ENCODE measurements around the gene TM4SF4. TPM values are rescaled to one million over a fixed set of nuclear protein-coding genes. Genes with fewer than 3 reads are reported as not detected.

The TM4SF4 gene
- total RNA-seq, 1 donor from 2014 or later, result not detected

- no peak for DNase-seq (ENCODE audit: low spot score)
- Mint-ChIP-seq H3K36me3 (ENCODE audit: low read depth) (no peaks in the 10 kb centered on the region), H3K27me3 (ENCODE audit: insufficient read depth) (peaks cover 10% of the 10 kb centered on the region)
Observed at GRCh38 chr3:149538371-149538770, 63.9 kb downstream of the TM4SF4 start.

DNA sequence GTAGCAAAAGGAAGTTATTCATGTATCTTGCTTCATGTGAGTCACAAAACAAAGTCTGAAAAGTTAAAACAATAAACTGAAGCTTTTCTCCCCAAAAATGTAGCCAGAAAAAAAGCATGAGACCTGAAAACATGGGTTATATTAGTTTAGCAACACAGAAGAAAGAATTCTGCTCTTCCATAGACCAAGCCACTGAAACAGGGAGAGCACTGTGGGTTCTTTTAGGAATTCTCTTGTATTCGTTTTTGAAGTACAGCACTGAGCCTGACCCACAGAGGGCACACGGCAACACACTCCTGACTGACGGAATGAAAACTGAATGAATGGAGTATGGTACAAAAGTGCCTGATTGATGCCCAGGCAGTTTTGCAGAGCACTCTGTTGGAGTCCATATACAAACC lies 66.6 kb downstream of the TM4SF4 start:
- intact Hi-C loops (cut with micrococcal nuclease), result no loop called here
- Mint-ChIP-seq H3K4me1 (ENCODE audit: low read depth) (no peaks in the 10 kb centered on the region), H3K9me3 (no peaks in the 10 kb centered on the region), H3K27ac (no peak overlapping the region), H3K4me3 (no peak overlapping the region), H3K27me3 (ENCODE audit: insufficient read depth) (peaks cover 8% of the 10 kb centered on the region), H3K36me3 (ENCODE audit: low read depth) (no peaks in the 10 kb centered on the region)
- no peak for DNase-seq (ENCODE audit: low spot score)

More at GRCh38 chr3:149538371-149538770, 63.9 kb downstream of the TM4SF4 start:
- H3K4me1 Mint-ChIP-seq (ENCODE audit: low read depth), result no peaks in the 10 kb centered on the region
- no peak overlapping the region for H3K4me3 Mint-ChIP-seq
- intact Hi-C loops (cut with micrococcal nuclease), result no loop called here
- no peaks in the 10 kb centered on the region for H3K9me3 Mint-ChIP-seq
- H3K27ac Mint-ChIP-seq, result no peak overlapping the region

- peaks cover 8% of the 10 kb centered on the region for H3K27me3 Mint-ChIP-seq (ENCODE audit: insufficient read depth)
- no peaks in the 10 kb centered on the region for H3K4me1 Mint-ChIP-seq (ENCODE audit: low read depth)
- no peaks in the 10 kb centered on the region for H3K36me3 Mint-ChIP-seq (ENCODE audit: low read depth)
- H3K9me3 Mint-ChIP-seq, result no peaks in the 10 kb centered on the region
- intact Hi-C loops (cut with micrococcal nuclease), result no loop called here
- no peak overlapping the region for H3K4me3 Mint-ChIP-seq
- H3K27ac Mint-ChIP-seq, result no peak overlapping the region
- no peak for DNase-seq (ENCODE audit: low spot score)
Observed at GRCh38 chr3:149542375-149543312, 68.1 kb downstream of the TM4SF4 start.

GRCh38 chr3:149545049-149545448 lies 70.6 kb downstream of the TM4SF4 start:
- peaks cover 6% of the 10 kb centered on the region for H3K27me3 Mint-ChIP-seq (ENCODE audit: insufficient read depth)
- H3K36me3 Mint-ChIP-seq (ENCODE audit: low read depth), result no peaks in the 10 kb centered on the region
- no peaks in the 10 kb centered on the region for H3K9me3 Mint-ChIP-seq
- DNase-seq (ENCODE audit: low spot score), result no peak
- no peaks in the 10 kb centered on the region for H3K4me1 Mint-ChIP-seq (ENCODE audit: low read depth)
- no peak overlapping the region for H3K27ac Mint-ChIP-seq
- intact Hi-C loops (cut with micrococcal nuclease), result no loop called here
- no peak overlapping the region for H3K4me3 Mint-ChIP-seq

DNA sequence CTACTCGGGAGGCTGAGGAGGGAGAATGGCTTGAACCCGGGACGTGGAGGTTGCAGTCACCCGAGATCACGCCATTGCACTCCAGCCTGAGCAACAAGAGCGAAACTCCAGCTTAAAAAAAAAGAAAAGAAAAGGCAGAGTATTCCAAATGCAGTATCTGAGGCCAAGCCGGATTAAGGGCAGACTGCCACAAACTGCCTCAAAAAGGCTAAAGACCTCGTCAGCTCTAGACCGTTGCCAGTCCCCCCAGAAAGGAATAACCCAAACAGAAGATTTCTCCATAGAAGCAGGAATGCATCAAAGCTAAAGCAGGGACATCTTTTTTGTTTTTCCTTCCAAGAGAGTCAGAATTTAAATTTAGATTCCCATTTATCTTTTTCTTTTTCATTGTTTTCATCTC lies 72.9 kb downstream of the TM4SF4 start:
- Mint-ChIP-seq H3K36me3 (ENCODE audit: low read depth) (no peaks in the 10 kb centered on the region), H3K4me1 (ENCODE audit: low read depth) (no peaks in the 10 kb centered on the region), H3K9me3 (no peaks in the 10 kb centered on the region), H3K27ac (no peak overlapping the region), H3K4me3 (no peak overlapping the region), H3K27me3 (ENCODE audit: insufficient read depth) (peaks cover 8% of the 10 kb centered on the region)
- intact Hi-C loops (cut with micrococcal nuclease), result no loop called here
- no peak for DNase-seq (ENCODE audit: low spot score)

DNA sequence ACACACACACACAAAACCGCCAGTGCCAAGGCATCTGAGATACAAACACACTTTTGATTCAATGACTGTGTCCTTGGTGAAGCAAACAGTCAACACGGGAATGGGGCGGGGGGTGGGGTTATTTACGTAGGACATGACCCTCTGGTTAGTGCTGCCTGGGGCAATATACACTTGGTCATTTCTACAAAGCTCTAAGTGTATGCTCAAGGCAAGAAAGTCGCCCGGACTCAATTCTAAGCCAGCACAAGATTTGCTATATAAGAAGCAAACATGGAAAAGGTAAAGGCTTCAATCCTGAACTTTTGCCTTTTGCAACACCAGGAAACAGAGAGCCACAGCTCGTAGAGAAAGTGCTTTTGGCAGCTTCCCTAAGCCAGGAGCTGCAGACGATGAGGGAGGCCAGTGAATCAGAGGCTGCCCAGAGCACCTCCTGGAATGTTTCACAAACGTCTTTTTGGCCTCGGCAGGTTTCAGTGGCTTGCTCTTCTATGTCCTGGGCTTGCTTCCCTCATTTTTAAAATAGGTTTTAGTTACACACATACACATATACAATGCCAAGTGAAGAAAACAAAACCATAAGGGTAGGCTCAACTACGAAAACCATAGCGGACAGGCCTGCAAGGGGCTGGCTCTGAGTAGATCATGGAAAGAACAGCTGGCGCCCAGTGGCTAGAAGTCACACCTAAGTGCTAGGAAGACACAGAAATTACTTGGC lies 73.6 kb downstream of the TM4SF4 start:
- no peak for DNase-seq (ENCODE audit: low spot score)
- Mint-ChIP-seq H3K36me3 (ENCODE audit: low read depth) (no peaks in the 10 kb centered on the region), H3K4me3 (no peak overlapping the region), H3K27ac (no peak overlapping the region), H3K9me3 (no peaks in the 10 kb centered on the region), H3K27me3 (ENCODE audit: insufficient read depth) (peaks cover 14% of the 10 kb centered on the region), H3K4me1 (ENCODE audit: low read depth) (no peaks in the 10 kb centered on the region)
- intact Hi-C loops (cut with micrococcal nuclease), result no loop called here

GRCh38 chr3:149548669-149549065 lies 74.2 kb downstream of the TM4SF4 start:
- Mint-ChIP-seq H3K4me1 (ENCODE audit: low read depth) (no peaks in the 10 kb centered on the region), H3K9me3 (no peaks in the 10 kb centered on the region), H3K4me3 (no peak overlapping the region), H3K27me3 (ENCODE audit: insufficient read depth) (peaks cover 14% of the 10 kb centered on the region), H3K36me3 (ENCODE audit: low read depth) (no peaks in the 10 kb centered on the region), H3K27ac (no peak overlapping the region)
- DNase-seq (ENCODE audit: low spot score), result no peak
- intact Hi-C loops (cut with micrococcal nuclease), result no loop called here

- Mint-ChIP-seq H3K27ac (no peak overlapping the region), H3K4me1 (ENCODE audit: low read depth) (peaks cover 9% of the 10 kb centered on the region), H3K27me3 (ENCODE audit: insufficient read depth) (peaks cover 14% of the 10 kb centered on the region), H3K4me3 (no peak overlapping the region), H3K36me3 (ENCODE audit: low read depth) (no peaks in the 10 kb centered on the region), H3K9me3 (no peaks in the 10 kb centered on the region)
- DNase-seq (ENCODE audit: low spot score), result no peak
- intact Hi-C loops (cut with micrococcal nuclease), result no loop called here
Observed at GRCh38 chr3:149551500-149551899, 77.0 kb downstream of the TM4SF4 start.

DNA sequence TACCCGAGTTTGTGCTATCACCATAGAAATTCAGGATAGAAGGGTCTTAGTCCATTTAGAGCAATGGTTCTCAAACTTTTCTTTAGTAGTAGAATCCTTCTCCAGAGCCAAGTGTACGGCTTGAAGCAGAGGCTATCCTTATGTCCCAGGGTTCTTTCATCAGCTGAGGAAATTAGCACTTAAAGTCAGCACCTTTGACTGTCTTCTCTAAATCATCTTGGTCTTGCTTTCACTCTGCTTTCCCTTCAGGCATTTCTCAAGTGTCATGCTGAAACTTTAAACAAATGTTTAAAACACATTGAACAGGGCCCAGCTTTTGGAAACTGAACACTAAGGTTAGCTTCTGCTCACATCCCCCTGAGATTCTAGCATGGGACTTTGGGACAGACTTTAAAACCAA lies 78.2 kb downstream of the TM4SF4 start:
- Mint-ChIP-seq H3K4me1 (ENCODE audit: low read depth) (peaks cover 9% of the 10 kb centered on the region), H3K27me3 (ENCODE audit: insufficient read depth) (peaks cover 14% of the 10 kb centered on the region), H3K36me3 (ENCODE audit: low read depth) (no peaks in the 10 kb centered on the region), H3K4me3 (no peak overlapping the region), H3K27ac (no peak overlapping the region), H3K9me3 (no peaks in the 10 kb centered on the region)
- intact Hi-C loops (cut with micrococcal nuclease), result no loop called here
- no peak for DNase-seq (ENCODE audit: low spot score)

Other genes with a start within 250 kb of the TM4SF4 start
- gene TM4SF18, start 141.1 kb upstream of the TM4SF4 start, total RNA-seq, result not detected in 2 replicates
- 0.13 and 0.22 TPM in 2 replicates for gene TM4SF1, start 97.0 kb upstream of the TM4SF4 start, total RNA-seq
- gene WWTR1, start 183.3 kb downstream of the TM4SF4 start, total RNA-seq, result 0.57 and 0.81 TPM in 2 replicates